ENCODE measurements around the gene APBB1.

DNA sequence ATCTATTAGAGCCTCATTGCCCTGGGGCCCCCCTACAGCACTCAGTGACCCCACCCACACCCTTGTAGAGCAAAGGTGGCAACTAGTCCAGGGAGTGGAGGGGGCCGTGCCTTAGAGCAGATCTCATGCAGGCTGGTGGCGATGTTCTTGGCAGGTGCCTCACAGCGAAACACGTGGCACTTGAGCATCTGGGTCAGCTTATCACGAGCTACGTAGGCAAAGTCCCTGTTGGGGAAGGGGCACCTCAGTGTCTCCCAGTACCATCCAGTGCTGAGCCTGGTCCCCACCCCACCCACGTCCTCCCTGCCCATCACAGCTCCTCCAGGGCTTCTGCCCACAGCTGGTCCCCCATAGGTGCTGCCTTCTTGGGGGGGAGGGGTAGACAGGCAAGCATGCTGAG, 17.4 kb downstream of the APBB1 start:
- TF ChIP-seq, protein P1, sequence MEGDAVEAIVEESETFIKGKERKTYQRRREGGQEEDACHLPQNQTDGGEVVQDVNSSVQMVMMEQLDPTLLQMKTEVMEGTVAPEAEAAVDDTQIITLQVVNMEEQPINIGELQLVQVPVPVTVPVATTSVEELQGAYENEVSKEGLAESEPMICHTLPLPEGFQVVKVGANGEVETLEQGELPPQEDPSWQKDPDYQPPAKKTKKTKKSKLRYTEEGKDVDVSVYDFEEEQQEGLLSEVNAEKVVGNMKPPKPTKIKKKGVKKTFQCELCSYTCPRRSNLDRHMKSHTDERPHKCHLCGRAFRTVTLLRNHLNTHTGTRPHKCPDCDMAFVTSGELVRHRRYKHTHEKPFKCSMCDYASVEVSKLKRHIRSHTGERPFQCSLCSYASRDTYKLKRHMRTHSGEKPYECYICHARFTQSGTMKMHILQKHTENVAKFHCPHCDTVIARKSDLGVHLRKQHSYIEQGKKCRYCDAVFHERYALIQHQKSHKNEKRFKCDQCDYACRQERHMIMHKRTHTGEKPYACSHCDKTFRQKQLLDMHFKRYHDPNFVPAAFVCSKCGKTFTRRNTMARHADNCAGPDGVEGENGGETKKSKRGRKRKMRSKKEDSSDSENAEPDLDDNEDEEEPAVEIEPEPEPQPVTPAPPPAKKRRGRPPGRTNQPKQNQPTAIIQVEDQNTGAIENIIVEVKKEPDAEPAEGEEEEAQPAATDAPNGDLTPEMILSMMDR (IDR thresholded peaks at IDR 0.05), result no peak
- no peak for TF ChIP-seq POLR2A (IDR thresholded peaks at IDR 0.05)

All from lower leg skin (tissue), 3 donors.